PC-3 (cell line): ENCODE measurements around the gene HNRNPAB. TPM values are rescaled to one million over a fixed set of nuclear protein-coding genes. Genes with fewer than 3 reads are reported as not detected.
"Not testable (repeated sequence)": the region's sequence is repeated elsewhere in the genome, so short reads cannot be mapped to it uniquely, and the experiment has no call there.

Experiments
- ATAC-seq: fragments of 200-7000 bp; cut with Tn5 transposase; 2 replicates; pipeline ENCODE4 v1.9.1; 2020; ENCODE audit warnings: mild to moderate bottlenecking, moderate library complexity
- BruUV-seq: library from RNA; stranded (reverse); fragments of 400-500 nt; replicated peaks from 2 replicates; lab custom pipeline; 2021; lab: Mats Ljungman, UMichigan
- CTCF ChIA-PET: fragments of 300-600 bp; sonication (Branson Sonifier 250); formaldehyde crosslinking; loops from one replicate; lab custom pipeline; 2022; ENCODE audit warnings: antibody characterized with exemption; lab: Charles Lee
- POLR2A ChIA-PET: fragments of 300-600 bp; sonication (Branson Sonifier 250); formaldehyde crosslinking; loops from one replicate; lab custom pipeline; 2022; ENCODE audit warnings: antibody characterized with exemption; ENCODE audit not compliant: unreplicated experiment; lab: Charles Lee
- DNase-seq: peaks from one replicate; pipeline ENCODE4 v3.0.0-alpha.2; 2015
- H2AFZ ChIP-seq: fragments of 300-600 bp; sonication (generic); 2 replicates; pipeline ENCODE4 v1.6.0; 2016; ENCODE audit warnings: antibody characterized with exemption, low read length
- H3F3A ChIP-seq: fragments of 300-600 bp; sonication (generic); one replicate; pipeline ENCODE4 v1.6.0; 2017; ENCODE audit warnings: antibody characterized with exemption, low read length, control low read depth, mild to moderate bottlenecking; ENCODE audit not compliant: unreplicated experiment
- H3K27ac ChIP-seq: fragments of 300-600 bp; sonication (generic); 2 replicates; pipeline ENCODE4 v1.5.1; 2016; ENCODE audit warnings: mild to moderate bottlenecking, low read length
- H3K27me3 ChIP-seq: fragments of 300-600 bp; sonication (generic); 2 replicates; pipeline ENCODE4 v1.6.1; 2016; ENCODE audit warnings: low read length, mixed read lengths
- H3K36me3 ChIP-seq: fragments of 300-600 bp; sonication (generic); 2 replicates; pipeline ENCODE4 v1.6.1; 2016; ENCODE audit warnings: low read depth, mixed run types, low read length, mixed read lengths
- H3K4me1 ChIP-seq: fragments of 300-600 bp; sonication (generic); 2 replicates; pipeline ENCODE4 v1.5.1; 2016; ENCODE audit warnings: low read length; ENCODE audit not compliant: insufficient read depth
- H3K4me2 ChIP-seq: fragments of 300-600 bp; sonication (generic); 2 replicates; pipeline ENCODE4 v1.6.0; 2016; ENCODE audit warnings: low read length
- H3K4me3 ChIP-seq: fragments of 300-600 bp; sonication (generic); 2 replicates; pipeline ENCODE4 v1.5.1; 2016; ENCODE audit warnings: mild to moderate bottlenecking, low read length, mixed read lengths
- H3K79me2 ChIP-seq: fragments of 300-600 bp; sonication (generic); 2 replicates; pipeline ENCODE4 v1.6.1; 2017; ENCODE audit warnings: low read length, mixed read lengths
- H3K9ac ChIP-seq: fragments of 300-600 bp; sonication (generic); 2 replicates; pipeline ENCODE4 v1.6.0; 2016; ENCODE audit warnings: mild to moderate bottlenecking, low read length
- H3K9me2 ChIP-seq: fragments of 300-600 bp; sonication (generic); replicated peaks from 2 replicates; pipeline ENCODE4 v1.6.1; 2016; ENCODE audit warnings: mixed run types, low read length, mixed read lengths
- H3K9me3 ChIP-seq: fragments of 300-600 bp; sonication (generic); 2 replicates; pipeline ENCODE4 v1.6.1; 2016; ENCODE audit warnings: low read length, mixed read lengths
- H4K20me1 ChIP-seq: fragments of 300-600 bp; sonication (generic); 2 replicates; pipeline ENCODE4 v1.6.1; 2016; ENCODE audit warnings: low read length, mixed read lengths
- EZH2 ChIP-seq: fragments of 300-600 bp; sonication (generic); IDR thresholded peaks from one replicate; pipeline ENCODE4 v1.6.1; 2017; ENCODE audit warnings: antibody characterized with exemption, mild to moderate bottlenecking, low read length; ENCODE audit not compliant: unreplicated experiment
- EZH2phosphoT487 ChIP-seq: fragments of 300-600 bp; sonication (generic); IDR thresholded peaks from 2 replicates; pipeline ENCODE4 v1.6.1; 2018; ENCODE audit warnings: mild to moderate bottlenecking, antibody characterized with exemption, low read length, borderline replicate concordance
- intact Hi-C: fragments of 100-400 bp; cut with micrococcal nuclease; formaldehyde crosslinking; loops from 2 replicates; pipeline ENCODE4 v1.9.0; 2023
- total RNA-seq: library from RNA; depleted of rRNA; stranded (reverse); fragments of >200 nt; gene quantifications from 2 replicates; pipeline ENCODE4 v1.2.3, GENCODE V29; 2014
- TF ChIP-seq, protein P1 (sequence below): fragments of 300-600 bp; sonication (generic); conservative IDR thresholded peaks from 2 replicates; pipeline ENCODE4 v1.5.1; 2017; ENCODE audit warnings: antibody characterized with exemption, low read depth, mild to moderate bottlenecking, low read length

HNRNPAB gene
- total RNA-seq, 1 experiment from 2014 or later, result 231 TPM

DNA sequence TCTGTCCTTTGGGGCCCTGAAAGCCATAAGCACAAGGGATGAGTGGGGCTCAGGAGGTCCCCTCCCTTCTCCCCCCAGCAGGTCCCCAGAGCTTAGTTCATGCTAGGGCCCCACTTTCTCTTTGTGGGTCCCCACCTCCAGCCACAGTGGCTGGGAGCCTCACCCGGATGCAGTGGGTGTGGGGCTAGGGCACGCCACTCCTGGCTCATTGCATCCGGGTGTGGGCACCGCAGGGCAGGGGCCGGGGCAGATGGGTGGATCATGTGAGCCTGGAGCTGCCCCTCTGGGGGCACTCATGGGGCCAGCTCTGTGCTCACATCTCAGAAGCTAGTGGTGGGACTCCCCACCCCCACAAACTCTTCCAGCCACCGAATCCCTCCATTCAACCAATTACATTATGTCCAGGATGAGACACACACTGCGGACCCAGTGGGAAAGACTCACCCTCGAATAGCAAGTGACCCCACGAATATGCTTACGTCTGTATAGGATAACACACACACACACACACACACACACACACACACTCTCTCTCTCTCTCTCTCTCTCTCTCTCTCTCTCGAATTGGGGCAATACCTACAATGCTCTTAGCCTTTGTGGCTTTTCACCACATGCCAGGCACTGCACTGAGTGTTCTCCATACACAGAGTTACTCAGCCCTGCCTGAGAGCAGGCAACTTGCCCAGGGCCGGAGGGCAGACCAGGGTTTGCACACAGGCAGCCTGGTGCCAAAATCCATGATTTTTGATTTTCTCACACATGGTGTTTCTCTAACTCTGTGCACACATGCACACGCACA, 45.1 kb downstream of the HNRNPAB start:
- Histone ChIP-seq H3F3A (no peaks in the 10 kb centered on the region), H3K9me2 (no peaks in the 10 kb centered on the region), H3K4me1 (no peaks in the 10 kb centered on the region), H3K4me2 (no peak overlapping the region), H3K4me3 (no peak overlapping the region), H3K36me3 (no peaks in the 10 kb centered on the region), H4K20me1 (no peaks in the 10 kb centered on the region), H3K27ac (no peak overlapping the region), H3K79me2 (no peaks in the 10 kb centered on the region), H3K9me3 (no peaks in the 10 kb centered on the region), H3K9ac (no peak overlapping the region), H2AFZ (no peak overlapping the region), H3K27me3 (no peaks in the 10 kb centered on the region)
- CTCF ChIA-PET, result no interaction called here
- intact Hi-C loops, result no loop called here
- ATAC-seq, result peak; percentile 45; the same call in 1 of the 2 replicates
- POLR2A ChIA-PET, result no interaction called here
- peak; percentile 59 for DNase-seq
- no TSS peak for BruUV-seq
- TF ChIP-seq EZH2phosphoT487 (no peak), EZH2 (no peak)
- TF ChIP-seq, protein P1, sequence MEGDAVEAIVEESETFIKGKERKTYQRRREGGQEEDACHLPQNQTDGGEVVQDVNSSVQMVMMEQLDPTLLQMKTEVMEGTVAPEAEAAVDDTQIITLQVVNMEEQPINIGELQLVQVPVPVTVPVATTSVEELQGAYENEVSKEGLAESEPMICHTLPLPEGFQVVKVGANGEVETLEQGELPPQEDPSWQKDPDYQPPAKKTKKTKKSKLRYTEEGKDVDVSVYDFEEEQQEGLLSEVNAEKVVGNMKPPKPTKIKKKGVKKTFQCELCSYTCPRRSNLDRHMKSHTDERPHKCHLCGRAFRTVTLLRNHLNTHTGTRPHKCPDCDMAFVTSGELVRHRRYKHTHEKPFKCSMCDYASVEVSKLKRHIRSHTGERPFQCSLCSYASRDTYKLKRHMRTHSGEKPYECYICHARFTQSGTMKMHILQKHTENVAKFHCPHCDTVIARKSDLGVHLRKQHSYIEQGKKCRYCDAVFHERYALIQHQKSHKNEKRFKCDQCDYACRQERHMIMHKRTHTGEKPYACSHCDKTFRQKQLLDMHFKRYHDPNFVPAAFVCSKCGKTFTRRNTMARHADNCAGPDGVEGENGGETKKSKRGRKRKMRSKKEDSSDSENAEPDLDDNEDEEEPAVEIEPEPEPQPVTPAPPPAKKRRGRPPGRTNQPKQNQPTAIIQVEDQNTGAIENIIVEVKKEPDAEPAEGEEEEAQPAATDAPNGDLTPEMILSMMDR, result no peak

GRCh38 chr5:178250263-178250662, 45.9 kb downstream of the HNRNPAB start:
- Histone ChIP-seq H3K79me2 (no peaks in the 10 kb centered on the region), H4K20me1 (no peaks in the 10 kb centered on the region), H3F3A (no peaks in the 10 kb centered on the region), H3K27me3 (no peaks in the 10 kb centered on the region), H3K4me2 (no peak overlapping the region), H2AFZ (no peak overlapping the region), H3K9me2 (no peaks in the 10 kb centered on the region), H3K9me3 (no peaks in the 10 kb centered on the region), H3K4me3 (no peak overlapping the region), H3K4me1 (no peaks in the 10 kb centered on the region), H3K9ac (no peak overlapping the region), H3K27ac (no peak overlapping the region), H3K36me3 (no peaks in the 10 kb centered on the region)
- intact Hi-C loops, result no loop called here
- BruUV-seq, result no TSS peak
- POLR2A ChIA-PET, result no interaction called here
- ATAC-seq (no peak), DNase-seq (no peak)
- CTCF ChIA-PET, result no interaction called here
- TF ChIP-seq, protein P1, result no peak
- no peak for TF ChIP-seq EZH2
- no peak for TF ChIP-seq EZH2phosphoT487

DNA sequence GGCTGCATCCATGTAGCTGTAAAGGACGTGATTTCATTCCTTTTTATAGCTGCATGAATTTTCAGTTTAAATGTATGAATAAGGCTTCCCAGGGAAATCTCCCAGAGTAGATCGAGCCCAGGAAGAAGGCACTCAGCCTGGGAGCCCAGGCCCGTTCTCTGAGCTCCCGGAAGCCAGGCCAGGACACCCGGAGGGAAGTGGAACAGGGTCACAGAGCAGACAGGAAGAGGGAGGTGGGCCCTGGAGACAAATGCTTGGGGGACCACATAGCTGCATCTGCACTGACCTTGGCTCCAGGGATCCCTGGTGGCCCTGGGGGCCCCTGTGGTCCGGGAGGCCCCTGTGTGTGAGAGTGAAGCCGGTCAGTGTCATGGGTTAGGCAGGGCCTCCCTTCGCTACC, 47.9 kb downstream of the HNRNPAB start:
- Histone ChIP-seq H3K36me3 (no peaks in the 10 kb centered on the region), H3K9me2 (no peaks in the 10 kb centered on the region), H3K4me1 (no peaks in the 10 kb centered on the region), H3K9ac (no peak overlapping the region), H3K27me3 (no peaks in the 10 kb centered on the region), H3K9me3 (no peaks in the 10 kb centered on the region), H4K20me1 (no peaks in the 10 kb centered on the region), H3K4me3 (no peak overlapping the region), H3F3A (no peaks in the 10 kb centered on the region), H3K4me2 (no peak overlapping the region), H3K27ac (no peak overlapping the region), H2AFZ (no peak overlapping the region), H3K79me2 (no peaks in the 10 kb centered on the region)
- intact Hi-C loops, result no loop called here
- TF ChIP-seq EZH2phosphoT487 (no peak), EZH2 (no peak)
- TF ChIP-seq, protein P1, result no peak
- DNase-seq, result no peak
- no peak for ATAC-seq
- ChIA-PET POLR2A (no interaction called here), CTCF (no interaction called here)
- BruUV-seq, result no TSS peak

- intact Hi-C loops, ATAC-seq, H3K4me2 ChIP-seq, CTCF ChIA-PET, H2AFZ ChIP-seq, H3K27ac ChIP-seq, H3K9me3 ChIP-seq, H3K9ac ChIP-seq, H3F3A ChIP-seq, H3K9me2 ChIP-seq, POLR2A ChIA-PET, H3K27me3 ChIP-seq, H3K4me1 ChIP-seq, DNase-seq, H3K4me3 ChIP-seq, H3K36me3 ChIP-seq, BruUV-seq, H4K20me1 ChIP-seq, H3K79me2 ChIP-seq: not testable (repeated sequence)
Observed at GRCh38 chr5:178253632-178254031, 49.3 kb downstream of the HNRNPAB start.
